Mesendoderm (in vitro differentiated cells): Measurements from ENCODE around the gene C3.

Source experiments
- DNase-seq: peaks from one replicate; pipeline ENCODE4 v3.0.0; 2013
- H2AK5ac ChIP-seq: 2 replicates; pipeline ENCODE4 v1.6.1; 2013; ENCODE audit warnings: low read length, inconsistent platforms
- H2BK120ac ChIP-seq: 2 replicates; pipeline ENCODE4 v1.6.1; 2013; ENCODE audit warnings: low read depth, mild to moderate bottlenecking, low read length, moderate library complexity, mixed read lengths
- H2BK15ac ChIP-seq: replicated peaks from 2 replicates; pipeline ENCODE4 v1.6.1; 2013; ENCODE audit warnings: low read depth, mild to moderate bottlenecking, moderate library complexity
- H2BK5ac ChIP-seq: 2 replicates; pipeline ENCODE4 v1.6.1; 2013; ENCODE audit warnings: low read length, inconsistent platforms
- H3K18ac ChIP-seq: 2 replicates; pipeline ENCODE4 v1.6.1; 2013; ENCODE audit warnings: mild to moderate bottlenecking, low read length, mixed read lengths
- H3K23ac ChIP-seq: one replicate; pipeline ENCODE4 v1.6.1; 2013; ENCODE audit warnings: low read length
- H3K27ac ChIP-seq: 2 replicates; pipeline ENCODE4 v1.5.1; 2013; ENCODE audit warnings: low read depth, mild to moderate bottlenecking, inconsistent platforms, low read length, moderate library complexity
- H3K27me3 ChIP-seq: 2 replicates; pipeline ENCODE4 v1.6.1; 2013; ENCODE audit warnings: low read length, control low read depth, mild to moderate bottlenecking, inconsistent platforms; ENCODE audit not compliant: insufficient read depth, poor library complexity
- H3K36me3 ChIP-seq: 2 replicates; pipeline ENCODE4 v1.6.1; 2013; ENCODE audit warnings: low read length, inconsistent platforms; ENCODE audit not compliant: control insufficient read depth, insufficient read depth
- H3K4ac ChIP-seq: one replicate; pipeline ENCODE4 v1.6.1; 2013; ENCODE audit warnings: low read depth, mild to moderate bottlenecking, low read length, moderate library complexity
- H3K4me1 ChIP-seq: 2 replicates; pipeline ENCODE4 v1.6.1; 2013; ENCODE audit warnings: low read depth, low read length, inconsistent platforms; ENCODE audit not compliant: control insufficient read depth
- H3K4me2 ChIP-seq: 2 replicates; pipeline ENCODE4 v1.6.1; 2013; ENCODE audit warnings: low read length
- H3K4me3 ChIP-seq: 2 replicates; pipeline ENCODE4 v1.5.1; 2013; ENCODE audit warnings: mild to moderate bottlenecking, low read length
- H3K56ac ChIP-seq: one replicate; pipeline ENCODE4 v1.6.1; 2013; ENCODE audit warnings: low read length
- H3K79me1 ChIP-seq: 2 replicates; pipeline ENCODE4 v1.6.1; 2013; ENCODE audit warnings: low read length, inconsistent platforms
- H3K79me2 ChIP-seq: 2 replicates; pipeline ENCODE4 v1.6.1; 2013; ENCODE audit warnings: mild to moderate bottlenecking, low read length; ENCODE audit not compliant: control insufficient read depth, insufficient read depth
- H3K9ac ChIP-seq: 2 replicates; pipeline ENCODE4 v1.6.1; 2013; ENCODE audit warnings: low read length, inconsistent platforms
- H4K5ac ChIP-seq: one replicate; pipeline ENCODE4 v1.6.1; 2013; ENCODE audit warnings: low read length
- H4K8ac ChIP-seq: one replicate; pipeline ENCODE4 v1.6.1; 2013; ENCODE audit warnings: low read depth, mild to moderate bottlenecking, control low read depth, low read length, moderate library complexity
- WGBS: extraction: QIAGEN DNeasy Blood & Tissue Kit; methylation state at CpG from one replicate; pipeline ENCODE4 v1.1.7; 2013; ENCODE audit warnings: low lambda C conversion rate, missing lambda C conversion rate; ENCODE audit not compliant: insufficient coverage; ENCODE audit errors: extremely low coverage; 5-methylcytosine and 5-hydroxymethylcytosine counted together

Gene C3

GRCh38 chr19:6714749-6715555 is 5.5 kb downstream of the C3 start:
- DNase-seq, result no peak
- Histone ChIP-seq H3K23ac (no peak overlapping the region), H4K5ac (no peak overlapping the region), H4K8ac (no peak overlapping the region), H3K79me2 (no peaks in the 10 kb centered on the region), H2BK15ac (no peak overlapping the region), H3K36me3 (no peaks in the 10 kb centered on the region), H3K79me1 (peaks cover 2% of the 10 kb centered on the region), H3K18ac (no peak overlapping the region), H3K9ac (no peak overlapping the region), H3K4ac (no peak overlapping the region), H2BK120ac (no peak overlapping the region), H3K27ac (no peak overlapping the region), H3K4me2 (no peak overlapping the region), H3K27me3 (no peaks in the 10 kb centered on the region), H3K56ac (no peak overlapping the region), H3K4me1 (no peaks in the 10 kb centered on the region), H2BK5ac (no peak overlapping the region), H2AK5ac (no peak overlapping the region), H3K4me3 (no peak overlapping the region)
- no CpG with 5 or more reads among the region's 11 CpGs for WGBS

- Histone ChIP-seq H3K79me1 (peaks cover 2% of the 10 kb centered on the region), H3K79me2 (no peaks in the 10 kb centered on the region), H4K8ac (no peak overlapping the region), H3K27me3 (no peaks in the 10 kb centered on the region), H2BK5ac (no peak overlapping the region), H3K36me3 (no peaks in the 10 kb centered on the region), H2BK120ac (no peak overlapping the region), H3K27ac (no peak overlapping the region), H3K4me2 (no peak overlapping the region), H3K4ac (no peak overlapping the region), H3K23ac (no peak overlapping the region), H3K56ac (no peak overlapping the region), H2AK5ac (no peak overlapping the region), H3K18ac (no peak overlapping the region), H3K9ac (no peak overlapping the region), H3K4me3 (no peak overlapping the region), H4K5ac (no peak overlapping the region), H3K4me1 (no peaks in the 10 kb centered on the region), H2BK15ac (no peak overlapping the region)
- no CpG with 5 or more reads among the region's 24 CpGs for WGBS
- no peak for DNase-seq
These were observed 6.4 kb downstream of the C3 start for GRCh38 chr19:6713773-6714692.

GRCh38 chr19:6712692-6713670 is 7.5 kb downstream of the C3 start:
- no peak overlapping the region for H3K9ac ChIP-seq
- no peaks in the 10 kb centered on the region for H3K4me1 ChIP-seq
- no peak for DNase-seq
- H3K4me2 ChIP-seq, result no peak overlapping the region
- H3K27ac ChIP-seq, result no peak overlapping the region
- no peak overlapping the region for H2AK5ac ChIP-seq
- no peak overlapping the region for H2BK120ac ChIP-seq
- H2BK15ac ChIP-seq, result no peak overlapping the region
- H3K18ac ChIP-seq, result no peak overlapping the region
- no peaks in the 10 kb centered on the region for H3K27me3 ChIP-seq
- H3K4ac ChIP-seq, result no peak overlapping the region
- H3K36me3 ChIP-seq, result no peaks in the 10 kb centered on the region
- H4K5ac ChIP-seq, result no peak overlapping the region
- no peaks in the 10 kb centered on the region for H3K79me2 ChIP-seq
- H3K79me1 ChIP-seq, result peaks cover 2% of the 10 kb centered on the region
- H4K8ac ChIP-seq, result no peak overlapping the region
- H3K4me3 ChIP-seq, result no peak overlapping the region
- H3K23ac ChIP-seq, result no peak overlapping the region
- no peak overlapping the region for H2BK5ac ChIP-seq
- H3K56ac ChIP-seq, result no peak overlapping the region
- WGBS, result no CpG with 5 or more reads among the region's 20 CpGs

- Histone ChIP-seq H3K79me2 (no peaks in the 10 kb centered on the region), H2BK120ac (no peak overlapping the region), H3K79me1 (no peaks in the 10 kb centered on the region), H4K5ac (no peak overlapping the region), H3K4ac (no peak overlapping the region), H4K8ac (no peak overlapping the region), H3K27ac (no peak overlapping the region), H3K9ac (no peak overlapping the region), H3K23ac (no peak overlapping the region), H2BK5ac (no peak overlapping the region), H3K4me1 (no peaks in the 10 kb centered on the region), H3K27me3 (no peaks in the 10 kb centered on the region), H3K4me2 (no peak overlapping the region), H3K18ac (no peak overlapping the region), H3K4me3 (no peak overlapping the region), H3K56ac (no peak overlapping the region), H2AK5ac (no peak overlapping the region), H3K36me3 (no peaks in the 10 kb centered on the region), H2BK15ac (no peak overlapping the region)
- no CpG with 5 or more reads among the region's 16 CpGs for WGBS
- no peak for DNase-seq
These were observed 8.2 kb downstream of the C3 start for GRCh38 chr19:6712231-6712630.

GRCh38 chr19:6711605-6712004 is 8.8 kb downstream of the C3 start:
- Histone ChIP-seq H2BK5ac (no peak overlapping the region), H2BK120ac (no peak overlapping the region), H3K4ac (no peak overlapping the region), H3K79me1 (no peaks in the 10 kb centered on the region), H3K4me2 (no peak overlapping the region), H3K4me3 (no peak overlapping the region), H3K4me1 (no peaks in the 10 kb centered on the region), H3K27me3 (no peaks in the 10 kb centered on the region), H2AK5ac (no peak overlapping the region), H3K18ac (no peak overlapping the region), H4K5ac (no peak overlapping the region), H3K79me2 (no peaks in the 10 kb centered on the region), H2BK15ac (no peak overlapping the region), H4K8ac (no peak overlapping the region), H3K9ac (no peak overlapping the region), H3K27ac (no peak overlapping the region), H3K36me3 (no peaks in the 10 kb centered on the region), H3K23ac (no peak overlapping the region), H3K56ac (no peak overlapping the region)
- DNase-seq, result no peak
- WGBS, result no CpG with 5 or more reads among the region's 10 CpGs
